Esophagus (tissue), 2 donors: ENCODE data around the gene FOXI1. TPM values are rescaled to one million over a fixed set of nuclear protein-coding genes. Genes with fewer than 3 reads are reported as not detected.

Experiments
- H3K27ac ChIP-seq, 2 donors: one replicate each; pipeline ENCODE4 v1.5.1; 2013; ENCODE audit warnings: low read depth in 2 of 2, mild to moderate bottlenecking in 2 of 2, inconsistent platforms in 1 of 2, low read length in 1 of 2, moderate library complexity in 1 of 2
- H3K27me3 ChIP-seq, 2 donors: one replicate each; pipeline ENCODE4 v1.6.1; 2013; ENCODE audit warnings: low read length in 2 of 2, control low read depth in 1 of 2, mild to moderate bottlenecking in 1 of 2; ENCODE audit not compliant: insufficient read depth in 2 of 2, control insufficient read depth in 1 of 2
- H3K36me3 ChIP-seq, 2 donors: one replicate each; pipeline ENCODE4 v1.6.1; 2013; ENCODE audit warnings: low read length in 1 of 2; ENCODE audit not compliant: control insufficient read depth in 2 of 2, insufficient read depth in 2 of 2
- H3K4me1 ChIP-seq, 2 donors: one replicate each; pipeline ENCODE4 v1.6.1; 2013; ENCODE audit warnings: low read length in 1 of 2; ENCODE audit not compliant: control insufficient read depth in 2 of 2, insufficient read depth in 2 of 2
- H3K4me3 ChIP-seq, 2 donors: one replicate each; pipeline ENCODE4 v1.5.1; 2013; ENCODE audit warnings: low read length in 2 of 2, mild to moderate bottlenecking in 2 of 2, low read depth in 1 of 2, moderate library complexity in 1 of 2
- H3K9me3 ChIP-seq, 2 donors: one replicate each; pipeline ENCODE4 v1.6.1; 2013; ENCODE audit warnings: mild to moderate bottlenecking in 2 of 2, low read depth in 1 of 2, low read length in 1 of 2, moderate library complexity in 1 of 2; ENCODE audit not compliant: control insufficient read depth in 2 of 2, insufficient read depth in 1 of 2
- WGBS, 2 donors: extraction: QIAGEN DNeasy Blood & Tissue Kit; methylation state at CpG; one replicate each; pipeline ENCODE4 v1.1.7; 2013; 5-methylcytosine and 5-hydroxymethylcytosine counted together
- polyA plus RNA-seq, 2 donors: library from polyadenylated mRNA; stranded (reverse); fragments of 200-250 nt; gene quantifications; one replicate each; pipeline ENCODE4 v1.2.3, GENCODE V29; 2013
- donor health status: healthy with polysubstance abuse.
- donor health status: Bipolar disorder and iron deficiency.

The FOXI1 gene
- polyA plus RNA-seq, 2 donors = not detected

DNA sequence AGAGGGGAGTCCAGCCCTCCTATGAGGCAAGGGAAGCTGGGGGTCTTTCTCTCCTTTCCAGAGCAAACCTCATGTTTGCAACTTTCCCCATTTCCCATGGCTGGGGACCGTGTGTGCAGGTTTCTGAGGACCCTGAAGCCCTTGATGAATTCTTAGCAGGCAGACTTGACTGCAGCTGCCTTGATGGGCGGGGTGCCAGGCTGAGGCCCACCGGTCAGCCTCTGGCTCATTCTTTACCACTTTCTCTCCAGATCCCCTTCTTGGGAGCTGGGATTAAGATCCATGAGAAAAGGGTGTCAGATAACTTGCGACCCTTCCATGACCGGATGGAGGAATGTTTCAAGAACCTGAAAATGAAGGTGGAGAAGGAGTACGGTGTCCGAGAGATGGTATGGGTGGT is 30.0 kb upstream of the FOXI1 start:
- peaks cover 0 to 4% of the 10 kb centered on the region in 2 donors for H3K27me3 ChIP-seq
- 73 to 77% methylated on average over 7 of the region's 7 CpGs for WGBS, 2 donors
- H3K4me1 ChIP-seq = no peaks in the 10 kb centered on the region
- no peak overlapping the region for H3K27ac ChIP-seq
- H3K36me3 ChIP-seq = peaks cover 0 to 7% of the 10 kb centered on the region in 2 donors
- H3K4me3 ChIP-seq = no peak overlapping the region
- H3K9me3 ChIP-seq = no peaks in the 10 kb centered on the region

DNA sequence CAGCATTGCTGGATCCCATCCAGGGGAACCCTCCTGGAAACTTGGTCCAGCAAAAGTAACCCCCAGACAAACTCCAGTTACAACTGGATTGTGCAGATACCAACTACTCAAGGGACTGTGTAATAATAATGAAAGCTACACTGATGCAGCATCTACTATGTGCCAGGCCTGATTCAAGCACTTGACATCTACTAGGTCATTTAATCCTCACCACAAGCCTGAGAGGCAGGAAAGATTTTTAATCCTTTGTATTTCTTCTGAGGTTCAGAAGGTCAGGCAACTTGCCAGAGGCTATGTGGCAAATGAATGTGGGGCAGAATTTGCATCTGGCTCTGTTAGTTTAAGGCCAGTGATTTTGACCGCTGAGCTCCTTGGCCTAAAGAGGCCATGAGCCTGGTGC is 29.5 kb upstream of the FOXI1 start:
- Histone ChIP-seq H3K9me3 (no peaks in the 10 kb centered on the region), H3K4me3 (no peak overlapping the region), H3K36me3 (peaks cover 0 to 7% of the 10 kb centered on the region in 2 donors), H3K27ac (no peak overlapping the region), H3K4me1 (no peaks in the 10 kb centered on the region), H3K27me3 (peaks cover 0 to 3% of the 10 kb centered on the region in 2 donors)
- 50 to 77% methylated on average over 1 of the region's 1 CpG for WGBS, 2 donors

DNA sequence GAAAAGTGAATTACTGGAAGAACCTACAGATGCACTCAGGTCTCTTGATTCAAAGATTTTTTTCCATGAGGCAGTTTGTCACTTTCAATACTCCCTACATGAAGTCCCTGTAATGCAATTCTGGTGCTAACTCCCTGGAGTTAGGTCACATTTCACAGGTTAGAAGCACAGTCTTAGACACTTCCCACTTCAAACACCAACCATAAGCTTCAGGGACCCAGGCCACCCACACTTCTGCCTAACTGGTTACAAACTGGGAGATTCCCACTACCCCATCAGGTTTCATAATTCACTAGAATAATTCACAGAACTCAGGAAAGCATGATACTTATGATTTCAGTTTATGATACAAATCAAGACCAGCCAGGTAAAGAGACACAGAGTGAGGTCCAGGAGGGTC is 29.0 kb upstream of the FOXI1 start:
- no peaks in the 10 kb centered on the region for H3K4me1 ChIP-seq
- no peaks in the 10 kb centered on the region for H3K9me3 ChIP-seq
- H3K27ac ChIP-seq = no peak overlapping the region
- peaks cover 0 to 3% of the 10 kb centered on the region in 2 donors for H3K27me3 ChIP-seq
- H3K4me3 ChIP-seq = no peak overlapping the region
- H3K36me3 ChIP-seq = peaks cover 0 to 7% of the 10 kb centered on the region in 2 donors

DNA sequence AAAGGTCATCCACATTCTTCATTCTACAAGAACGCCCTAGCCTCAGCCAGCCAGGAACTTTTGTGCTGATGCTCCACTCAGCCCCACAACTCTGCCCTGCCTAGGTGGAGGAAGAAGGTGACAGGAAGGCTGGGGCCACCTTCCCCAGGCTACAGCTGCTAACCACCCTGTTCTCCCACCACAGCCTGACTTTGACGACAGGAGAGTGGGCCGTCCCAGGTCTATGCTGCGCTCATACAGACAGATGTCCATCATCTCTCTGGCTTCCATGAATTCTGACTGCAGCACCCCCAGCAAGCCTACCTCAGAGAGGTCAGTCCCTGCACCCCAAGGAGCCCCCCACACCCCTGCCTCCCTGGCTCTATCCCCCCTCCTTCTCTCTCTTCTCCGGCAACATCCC is 28.2 kb upstream of the FOXI1 start:
- Histone ChIP-seq H3K27ac (no peak overlapping the region), H3K27me3 (peaks cover 0 to 3% of the 10 kb centered on the region in 2 donors), H3K4me1 (no peaks in the 10 kb centered on the region), H3K36me3 (peaks cover 0 to 7% of the 10 kb centered on the region in 2 donors), H3K9me3 (no peaks in the 10 kb centered on the region), H3K4me3 (no peak overlapping the region)
- WGBS, 2 donors = 90 to 94% methylated on average over 5 of the region's 5 CpGs

DNA sequence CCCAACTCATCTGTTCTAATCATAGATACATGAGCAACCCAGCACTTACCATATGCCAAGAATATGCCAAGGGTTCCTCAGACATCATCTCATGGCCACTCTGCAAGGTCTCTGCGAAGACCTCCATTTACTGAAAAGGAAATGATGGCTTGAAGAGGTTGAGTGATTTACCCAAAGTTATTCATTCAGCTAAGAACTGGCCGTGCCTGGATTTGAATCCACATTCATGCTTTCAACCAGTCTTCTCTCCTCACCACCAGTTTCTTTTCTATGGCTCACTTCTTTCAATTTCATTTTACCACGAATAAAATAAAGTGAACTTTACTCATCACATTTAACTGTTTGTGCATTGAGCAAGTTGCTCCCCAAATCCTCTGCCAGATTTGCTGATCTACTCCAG is 27.2 kb upstream of the FOXI1 start:
- no peak overlapping the region for H3K27ac ChIP-seq
- peaks cover 0 to 10% of the 10 kb centered on the region in 2 donors for H3K36me3 ChIP-seq
- peaks cover 0 to 3% of the 10 kb centered on the region in 2 donors for H3K27me3 ChIP-seq
- no peaks in the 10 kb centered on the region for H3K9me3 ChIP-seq
- WGBS, 2 donors = 78 to 81% methylated on average over 3 of the region's 3 CpGs
- H3K4me3 ChIP-seq = no peak overlapping the region
- H3K4me1 ChIP-seq = no peaks in the 10 kb centered on the region

DNA sequence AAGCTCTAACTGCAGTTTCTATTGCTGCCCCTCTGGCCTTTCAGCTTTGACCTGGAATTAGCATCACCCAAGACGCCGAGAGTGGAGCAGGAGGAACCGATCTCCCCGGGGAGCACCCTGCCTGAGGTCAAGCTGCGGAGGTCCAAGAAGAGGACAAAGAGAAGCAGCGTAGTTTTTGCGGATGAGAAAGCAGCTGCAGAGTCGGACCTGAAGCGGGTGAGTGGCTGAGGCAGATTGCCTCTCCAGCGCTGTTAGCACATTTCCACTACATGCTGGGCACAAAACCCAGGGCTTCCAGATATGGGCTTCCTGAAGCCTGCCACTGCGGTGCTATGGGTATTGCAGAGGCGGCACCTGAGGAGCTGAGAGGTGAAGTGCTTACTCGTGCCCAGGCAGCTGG is 26.8 kb upstream of the FOXI1 start:
- peaks cover 0 to 3% of the 10 kb centered on the region in 2 donors for H3K27me3 ChIP-seq
- WGBS, 2 donors = 87 to 90% methylated on average over 13 of the region's 13 CpGs
- H3K27ac ChIP-seq = no peak overlapping the region
- H3K4me1 ChIP-seq = no peaks in the 10 kb centered on the region
- H3K4me3 ChIP-seq = no peak overlapping the region
- no peaks in the 10 kb centered on the region for H3K9me3 ChIP-seq
- peaks cover 0 to 10% of the 10 kb centered on the region in 2 donors for H3K36me3 ChIP-seq

DNA sequence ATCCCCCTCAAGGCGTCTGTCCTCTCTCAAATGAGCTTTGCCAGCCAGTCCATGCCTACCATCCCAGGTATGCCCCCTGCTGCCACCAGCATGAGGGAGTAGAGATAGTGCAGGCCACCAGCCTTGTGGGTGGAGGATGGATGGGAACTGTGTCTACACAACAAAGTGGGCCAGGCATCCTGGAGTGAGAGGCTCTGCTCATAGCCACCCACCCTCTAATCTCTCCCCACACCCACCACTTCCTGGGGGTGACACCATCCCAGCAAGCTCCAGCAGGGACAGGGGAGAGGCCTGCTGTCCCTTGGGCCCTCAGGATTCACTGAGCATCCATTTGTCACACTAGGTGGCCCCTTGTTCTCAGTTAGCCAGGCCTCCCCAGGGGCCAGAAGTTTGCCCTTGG is 25.5 kb upstream of the FOXI1 start:
- H3K27ac ChIP-seq = no peak overlapping the region
- H3K4me3 ChIP-seq = no peak overlapping the region
- no peaks in the 10 kb centered on the region for H3K4me1 ChIP-seq
- H3K27me3 ChIP-seq = peaks cover 0 to 3% of the 10 kb centered on the region in 2 donors
- peaks cover 0 to 10% of the 10 kb centered on the region in 2 donors for H3K36me3 ChIP-seq
- no peaks in the 10 kb centered on the region for H3K9me3 ChIP-seq
- 94 to 95% methylated on average over 1 of the region's 1 CpG for WGBS, 2 donors

DNA sequence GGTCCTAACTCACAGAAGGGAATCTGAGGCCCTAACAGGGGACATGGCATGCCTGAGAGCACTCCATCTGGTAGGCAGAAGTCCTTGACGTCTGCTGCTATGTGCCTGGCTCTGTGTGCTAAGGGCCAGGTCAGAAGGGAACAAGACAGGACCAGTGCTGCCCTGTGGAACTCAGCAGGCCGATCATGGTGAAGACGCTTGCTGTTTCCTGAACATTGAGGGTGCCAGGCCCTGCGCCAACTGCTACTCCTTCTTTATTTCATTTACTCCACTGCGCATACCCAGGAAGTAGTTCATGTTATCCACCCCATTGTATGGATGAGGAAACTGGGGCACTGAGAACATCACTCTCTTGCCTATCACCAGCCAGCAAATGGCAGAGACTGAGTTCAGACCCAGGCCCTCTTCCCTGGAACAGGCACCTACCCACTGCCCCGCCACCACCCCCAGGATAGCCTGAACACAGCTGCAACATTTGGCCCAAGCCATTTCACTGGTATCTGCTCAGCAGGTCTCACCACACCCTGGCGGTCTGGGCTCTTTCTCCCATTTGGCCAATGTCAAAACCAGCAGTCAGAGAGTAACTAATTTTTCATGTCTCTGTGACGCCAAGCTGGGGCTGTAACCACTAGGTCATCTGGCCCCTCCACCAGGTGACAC is 24.8 kb upstream of the FOXI1 start:
- Histone ChIP-seq H3K27ac (no peak overlapping the region), H3K4me3 (no peak overlapping the region), H3K27me3 (peaks cover 0 to 3% of the 10 kb centered on the region in 2 donors), H3K9me3 (no peaks in the 10 kb centered on the region), H3K36me3 (peaks cover 0 to 10% of the 10 kb centered on the region in 2 donors), H3K4me1 (no peaks in the 10 kb centered on the region)
- WGBS, 2 donors = 81 to 83% methylated on average over 8 of the region's 8 CpGs

DNA sequence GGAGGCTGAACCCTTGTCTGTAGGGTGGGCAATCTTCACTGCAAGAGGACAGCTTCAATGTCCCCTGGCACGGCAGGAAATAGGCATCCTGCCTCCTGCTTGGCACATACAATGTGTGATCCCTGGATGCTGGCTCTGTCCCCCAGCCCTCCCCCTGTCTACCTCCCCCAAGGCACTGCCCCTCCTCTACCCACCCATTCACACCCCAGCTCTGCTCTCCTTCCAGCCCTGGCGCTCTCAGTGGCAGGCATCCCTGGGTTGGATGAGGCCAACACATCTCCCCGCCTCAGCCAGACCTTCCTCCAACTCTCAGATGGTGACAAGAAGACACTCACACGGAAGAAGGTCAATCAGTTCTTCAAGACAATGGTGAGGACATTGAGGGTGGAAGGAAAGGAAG is 24.1 kb upstream of the FOXI1 start:
- peaks cover 0 to 10% of the 10 kb centered on the region in 2 donors for H3K36me3 ChIP-seq
- no peak overlapping the region for H3K4me3 ChIP-seq
- no peaks in the 10 kb centered on the region for H3K9me3 ChIP-seq
- peaks cover 0 to 3% of the 10 kb centered on the region in 2 donors for H3K27me3 ChIP-seq
- whole genome bisulfite sequencing, 2 donors = 90% methylated on average over 4 of the region's 4 CpGs
- H3K27ac ChIP-seq = no peak overlapping the region
- H3K4me1 ChIP-seq = no peaks in the 10 kb centered on the region

DNA sequence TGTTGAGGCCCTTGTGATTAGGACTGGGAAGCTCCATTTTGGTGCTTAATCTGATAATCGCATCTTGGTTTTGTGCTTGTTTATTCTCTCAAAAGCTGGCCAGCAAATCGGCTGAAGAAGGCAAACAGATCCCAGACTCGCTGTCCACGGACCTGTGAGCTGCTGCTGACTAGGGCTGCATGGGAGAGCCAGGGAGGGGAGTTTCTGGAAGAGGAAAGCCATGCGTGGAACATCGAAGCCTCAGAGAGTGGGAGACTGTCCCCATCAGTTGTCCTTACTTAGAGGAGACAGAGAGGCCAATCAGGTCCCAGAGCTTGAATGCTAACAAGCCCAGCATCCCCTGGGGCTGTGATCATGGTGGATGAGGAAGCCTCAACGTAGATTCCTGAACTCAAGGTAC is 23.0 kb upstream of the FOXI1 start:
- Histone ChIP-seq H3K36me3 (peaks cover 0 to 10% of the 10 kb centered on the region in 2 donors), H3K27me3 (peaks cover 0 to 3% of the 10 kb centered on the region in 2 donors), H3K27ac (no peak overlapping the region), H3K4me3 (no peak overlapping the region), H3K4me1 (no peaks in the 10 kb centered on the region), H3K9me3 (no peaks in the 10 kb centered on the region)
- 85 to 86% methylated on average over 7 of the region's 7 CpGs for WGBS, 2 donors
